Urinary bladder (tissue), 4 donors: Measurements from ENCODE around the gene PITPNC1. TPM values are rescaled to one million over a fixed set of nuclear protein-coding genes. Genes with fewer than 3 reads are reported as not detected.

Experiments used
- DNase-seq: peaks from one replicate; pipeline ENCODE4 v3.0.0-alpha.2; 2015; ENCODE audit errors: extremely low spot score
- H3K27ac ChIP-seq: one replicate; pipeline ENCODE4 v1.5.1; 2013; ENCODE audit warnings: low read depth, mild to moderate bottlenecking, moderate library complexity
- H3K36me3 ChIP-seq: one replicate; pipeline ENCODE4 v1.6.1; 2013; ENCODE audit warnings: mild to moderate bottlenecking, moderate library complexity; ENCODE audit not compliant: insufficient read depth
- H3K4me1 ChIP-seq: one replicate; pipeline ENCODE4 v1.6.1; 2013; ENCODE audit warnings: mild to moderate bottlenecking, moderate library complexity; ENCODE audit not compliant: insufficient read depth
- H3K4me3 ChIP-seq: one replicate; pipeline ENCODE4 v1.5.1; 2013; ENCODE audit warnings: low read depth, low read length
- WGBS: extraction: QIAGEN DNeasy Blood & Tissue Kit; methylation state at CpG from one replicate; pipeline ENCODE4 v1.1.7; 2013; 5-methylcytosine and 5-hydroxymethylcytosine counted together
- polyA plus RNA-seq: library from polyadenylated mRNA; stranded (reverse); fragments of 200-250 nt; gene quantifications from one replicate; pipeline ENCODE4 v1.2.3, GENCODE V29; 2013
- total RNA-seq: library from RNA; depleted of rRNA; stranded (reverse); fragments of >200 nt; gene quantifications from one replicate; pipeline ENCODE4 v1.2.3, GENCODE V29; 2014
- donor health status: healthy with polysubstance abuse.
- donor health status: healthy.

The PITPNC1 gene
- total and polyA plus RNA-seq, 2 donors, result 9.3 to 13.4 TPM

DNA sequence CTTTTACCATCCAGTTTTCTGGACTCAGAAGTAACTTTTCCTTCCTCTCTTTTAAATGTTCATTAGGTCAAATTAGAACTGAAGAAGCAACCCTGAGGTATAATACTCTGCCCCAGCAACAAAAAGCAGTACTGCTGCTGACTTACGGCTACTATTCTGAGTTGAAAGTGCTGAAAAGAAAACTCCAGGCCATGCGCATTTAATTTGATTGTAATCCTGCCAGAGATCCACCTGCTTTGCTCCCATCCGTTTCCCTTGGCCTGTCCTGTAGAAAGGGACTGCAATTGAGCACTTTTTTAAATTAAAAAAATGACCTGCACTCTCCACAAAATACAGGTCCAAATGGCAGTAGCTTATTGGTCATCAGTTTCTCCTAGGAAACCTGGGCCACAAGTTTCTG lies 61.6 kb downstream of the PITPNC1 start:
- H3K4me1 ChIP-seq, result no peaks in the 10 kb centered on the region
- 84% methylated on average over 3 of the region's 3 CpGs for WGBS
- H3K4me3 ChIP-seq, result no peak overlapping the region
- H3K27ac ChIP-seq, result no peak overlapping the region
- no peaks in the 10 kb centered on the region for H3K36me3 ChIP-seq
- DNase-seq, result no peak

DNA sequence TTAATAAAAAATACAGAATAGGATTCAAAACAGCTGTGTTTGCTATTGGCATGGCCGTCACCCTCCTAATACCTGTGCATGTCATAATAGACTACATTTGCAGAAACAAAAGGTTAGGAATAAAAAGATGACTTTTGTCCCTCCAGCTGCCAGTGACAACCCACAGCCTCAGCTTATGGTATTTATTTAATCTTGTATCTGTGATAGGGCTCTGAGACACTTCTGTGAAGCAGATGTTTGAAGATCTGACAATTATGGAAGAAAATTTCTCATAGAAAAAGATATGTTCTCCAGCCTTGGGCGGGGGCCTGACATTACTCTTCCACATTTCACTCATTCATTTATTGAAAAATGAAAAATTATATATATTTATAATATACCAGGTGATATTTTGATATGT lies 62.2 kb downstream of the PITPNC1 start:
- Histone ChIP-seq H3K27ac (no peak overlapping the region), H3K36me3 (no peaks in the 10 kb centered on the region), H3K4me1 (no peaks in the 10 kb centered on the region), H3K4me3 (no peak overlapping the region)
- WGBS, result 96% methylated on average over 2 of the region's 2 CpGs
- no peak for DNase-seq

DNA sequence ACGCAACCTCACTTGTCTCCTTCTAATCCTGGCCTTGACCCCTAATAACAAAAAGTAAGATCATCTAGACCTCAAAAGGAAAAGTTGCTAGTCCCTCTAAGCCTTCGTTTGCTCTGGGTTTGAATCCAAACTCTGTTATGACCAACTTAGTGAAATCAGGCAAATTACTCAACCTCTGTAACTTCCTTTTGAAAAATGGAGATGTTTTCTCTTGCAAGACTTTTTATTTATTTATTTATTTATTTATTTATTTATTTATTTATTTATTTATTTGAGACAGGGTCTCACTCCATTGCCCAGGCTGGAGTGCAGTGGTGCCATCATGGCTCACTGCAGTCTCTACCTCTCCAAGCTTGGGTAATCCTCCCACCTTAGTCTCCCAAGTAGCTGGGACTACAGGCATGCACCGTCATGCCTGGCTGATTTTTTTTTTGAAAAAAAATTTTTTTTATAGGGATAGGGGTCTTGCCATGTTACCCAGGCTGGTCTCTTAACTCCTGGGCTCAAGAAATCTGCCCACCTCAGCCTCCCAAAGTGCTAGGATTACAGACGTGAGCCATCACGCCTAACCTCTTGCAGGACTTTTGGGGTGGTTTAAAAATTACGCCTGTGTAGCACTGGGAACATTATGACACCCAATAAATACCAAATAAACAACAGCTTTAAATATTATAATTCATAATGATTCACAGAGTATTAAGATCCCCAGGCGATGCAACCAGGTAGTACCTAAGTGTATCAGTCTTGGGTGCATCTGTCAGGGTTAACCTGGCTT lies 63.4 kb downstream of the PITPNC1 start:
- H3K4me1 ChIP-seq, result no peaks in the 10 kb centered on the region
- 73% methylated on average over 7 of the region's 7 CpGs for WGBS
- H3K36me3 ChIP-seq, result no peaks in the 10 kb centered on the region
- no peak overlapping the region for H3K27ac ChIP-seq
- no peak for DNase-seq
- H3K4me3 ChIP-seq, result no peak overlapping the region

DNA sequence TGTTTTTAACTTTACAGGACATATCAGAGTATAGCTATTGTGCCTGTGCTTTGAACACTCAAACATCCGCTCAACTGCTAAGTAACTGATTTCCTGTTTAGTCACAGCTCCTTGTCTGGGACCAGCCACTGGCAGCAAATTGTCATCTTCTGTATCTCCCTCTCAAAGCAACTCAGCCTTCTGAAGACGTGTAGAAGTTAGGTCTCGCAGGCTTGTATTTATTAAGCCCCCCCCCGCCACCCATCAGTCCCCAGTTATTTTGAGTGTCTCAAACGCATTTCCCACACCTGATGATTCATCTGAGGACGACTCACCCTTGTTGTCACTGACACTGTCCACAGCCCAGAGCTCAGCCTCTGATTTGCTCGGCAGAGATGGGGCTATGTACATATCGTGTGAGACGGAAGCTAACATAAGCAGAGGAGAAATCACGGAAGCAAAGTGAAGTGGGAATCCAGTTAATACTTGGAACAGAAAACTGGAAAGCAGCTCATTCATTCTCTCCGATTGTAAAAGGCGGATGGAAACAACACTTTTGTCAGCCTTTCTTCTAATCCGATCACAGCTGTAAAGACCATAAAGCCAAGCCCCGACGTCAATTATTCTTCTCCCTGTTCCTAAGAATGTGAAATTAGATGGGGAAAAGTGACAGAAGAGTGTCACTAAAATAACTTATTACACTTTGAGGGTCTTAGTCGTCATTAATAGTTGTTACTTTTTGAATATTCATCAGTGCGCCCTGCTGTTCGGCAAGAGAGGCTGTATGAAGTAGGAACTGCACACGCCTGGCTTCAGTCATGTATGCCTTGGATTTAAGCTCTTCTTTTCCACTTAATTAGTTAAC lies 64.2 kb downstream of the PITPNC1 start:
- Histone ChIP-seq H3K36me3 (no peaks in the 10 kb centered on the region), H3K4me1 (no peaks in the 10 kb centered on the region), H3K27ac (no peak overlapping the region), H3K4me3 (peak overlapping the region; percentile 13)
- WGBS, result 45% methylated on average over 19 of the region's 19 CpGs
- no peak for DNase-seq

DNA sequence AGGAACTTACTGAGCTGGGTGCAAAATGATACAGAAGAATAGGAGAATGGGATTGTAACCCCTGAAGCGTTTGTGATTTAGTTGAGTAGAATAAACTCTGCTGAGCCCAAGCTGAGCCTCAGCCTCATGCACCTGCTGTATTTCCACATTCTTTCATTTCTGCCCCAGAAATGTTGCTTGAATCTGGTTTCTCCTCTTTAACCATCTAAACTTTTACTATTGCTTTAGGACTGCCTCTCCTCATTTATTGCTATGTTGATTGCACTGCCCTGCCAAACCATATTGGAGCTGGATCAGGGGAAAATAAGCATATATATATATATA lies 64.8 kb downstream of the PITPNC1 start:
- DNase-seq, result no peak
- no peak overlapping the region for H3K4me3 ChIP-seq
- WGBS, result 80% methylated on average over 1 of the region's 1 CpG
- no peaks in the 10 kb centered on the region for H3K36me3 ChIP-seq
- no peaks in the 10 kb centered on the region for H3K4me1 ChIP-seq
- H3K27ac ChIP-seq, result no peak overlapping the region

DNA sequence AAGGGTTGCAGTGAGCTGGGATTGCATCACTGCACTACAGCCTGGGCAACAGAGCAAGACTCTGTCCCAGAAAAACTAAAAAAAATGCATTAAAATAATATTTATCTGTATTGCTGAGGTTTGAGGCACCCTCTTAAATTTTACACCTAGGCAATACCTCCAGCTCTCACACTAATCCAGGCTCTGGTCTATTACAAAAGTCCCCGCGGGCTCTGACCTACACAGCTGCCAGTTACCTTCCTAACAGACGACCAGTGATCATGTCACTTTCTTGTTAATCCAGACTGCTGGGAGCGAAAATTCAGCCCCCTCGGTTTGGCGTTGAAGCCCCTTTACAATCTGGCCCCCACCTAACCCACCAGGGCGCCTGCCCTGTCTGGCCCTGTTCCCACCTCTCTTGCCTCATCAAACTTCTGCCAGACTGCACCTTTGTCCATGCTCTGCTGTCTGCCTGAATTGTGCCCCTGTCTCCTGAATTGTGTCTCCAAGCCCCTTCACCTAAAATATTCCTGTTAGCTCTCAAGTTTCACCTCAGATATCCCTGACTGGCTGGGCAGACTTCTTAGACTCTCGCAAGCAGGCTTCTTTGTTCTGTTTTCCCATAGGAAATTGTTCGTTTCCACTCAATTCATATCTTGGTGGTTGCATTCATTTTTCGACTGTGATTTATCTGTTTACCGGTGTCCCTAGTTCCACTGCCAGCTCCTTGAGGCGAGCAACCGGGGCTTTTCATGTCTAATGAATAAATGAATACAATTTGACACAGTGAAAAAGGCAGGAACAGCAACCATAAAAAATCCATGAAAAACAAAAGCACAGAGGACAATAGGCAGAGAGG lies 65.9 kb downstream of the PITPNC1 start:
- no peak overlapping the region for H3K4me3 ChIP-seq
- 55% methylated on average over 13 of the region's 13 CpGs for WGBS
- H3K36me3 ChIP-seq, result no peaks in the 10 kb centered on the region
- no peaks in the 10 kb centered on the region for H3K4me1 ChIP-seq
- no peak overlapping the region for H3K27ac ChIP-seq
- no peak for DNase-seq

DNA sequence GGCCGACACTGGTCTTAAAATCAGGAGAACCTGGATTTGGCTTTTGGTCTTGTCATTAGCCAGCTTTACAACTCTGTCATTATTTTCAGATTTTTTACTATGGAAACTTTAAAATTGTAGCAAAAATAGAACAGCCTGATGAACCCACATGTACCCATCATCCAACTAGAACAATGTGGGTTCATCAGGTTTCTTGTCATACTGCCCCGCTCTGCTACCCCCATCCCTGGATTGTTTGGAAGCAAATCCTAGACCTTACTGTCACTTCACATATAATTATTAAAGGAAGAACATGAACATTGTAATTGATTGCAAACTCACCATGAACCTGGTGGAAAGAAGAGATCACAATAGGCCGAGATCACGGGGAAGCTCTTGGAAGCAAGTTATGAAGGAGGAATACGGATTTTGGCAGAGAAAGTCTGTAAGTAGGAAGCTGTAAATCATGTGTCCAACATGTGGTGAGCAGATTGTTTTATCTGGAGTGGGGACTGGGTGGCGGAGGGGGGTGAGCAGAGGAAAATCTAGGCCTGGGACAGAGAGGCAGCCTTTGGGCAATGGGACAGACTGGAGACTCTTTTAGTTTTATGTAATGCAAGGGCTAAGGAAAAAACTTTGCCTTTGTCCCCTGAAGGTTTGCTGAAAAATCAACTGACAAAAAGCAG lies 67.0 kb downstream of the PITPNC1 start:
- peak; percentile 43 for DNase-seq
- 59% methylated on average over 6 of the region's 6 CpGs for WGBS
- H3K27ac ChIP-seq, result no peak overlapping the region
- H3K36me3 ChIP-seq, result no peaks in the 10 kb centered on the region
- H3K4me1 ChIP-seq, result no peaks in the 10 kb centered on the region
- H3K4me3 ChIP-seq, result no peak overlapping the region

DNA sequence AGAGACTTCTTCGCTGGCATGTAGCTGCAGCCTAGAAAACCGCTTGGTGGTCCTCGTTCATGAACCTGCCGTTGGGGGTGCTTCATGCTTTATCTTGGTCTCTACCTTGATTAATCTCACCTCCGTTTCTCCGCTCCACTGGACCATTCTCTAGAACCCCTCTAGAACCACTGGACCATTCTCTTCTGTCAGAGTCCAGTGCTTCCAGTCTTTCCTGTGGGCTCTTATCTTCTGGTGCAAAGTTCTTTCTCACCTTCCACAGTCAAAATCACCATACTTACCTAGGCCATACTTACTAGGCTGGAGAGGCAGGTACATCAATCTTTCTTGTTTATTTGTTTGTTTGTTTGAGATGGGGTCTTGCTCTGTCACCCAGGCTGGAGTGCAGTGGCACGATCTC lies 71.4 kb downstream of the PITPNC1 start:
- WGBS, result 98% methylated on average over 7 of the region's 7 CpGs
- Histone ChIP-seq H3K27ac (no peak overlapping the region), H3K36me3 (no peaks in the 10 kb centered on the region), H3K4me3 (no peak overlapping the region), H3K4me1 (no peaks in the 10 kb centered on the region)
- no peak for DNase-seq

DNA sequence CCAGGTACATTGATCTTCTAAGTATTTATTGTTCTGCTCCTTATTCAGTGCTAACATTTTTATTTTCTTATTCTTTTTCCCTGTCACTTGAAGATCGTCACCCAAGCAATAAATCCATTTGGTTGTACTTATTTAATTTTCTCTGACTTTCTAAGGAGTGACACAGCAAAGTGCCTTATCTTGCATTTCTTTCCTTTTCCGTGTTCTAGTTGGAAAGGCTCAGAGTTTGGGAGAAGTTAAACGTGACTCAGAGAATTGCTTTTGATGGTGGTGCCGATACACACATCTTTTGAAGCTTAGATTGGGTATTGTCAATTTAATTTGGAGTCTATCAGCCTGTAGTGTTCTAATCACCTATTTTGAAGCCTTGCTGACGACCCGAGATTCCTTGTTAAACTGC lies 72.0 kb downstream of the PITPNC1 start:
- no peak for DNase-seq
- H3K27ac ChIP-seq, result no peak overlapping the region
- WGBS, result 68% methylated on average over 6 of the region's 6 CpGs
- H3K4me3 ChIP-seq, result no peak overlapping the region
- no peaks in the 10 kb centered on the region for H3K4me1 ChIP-seq
- H3K36me3 ChIP-seq, result no peaks in the 10 kb centered on the region

DNA sequence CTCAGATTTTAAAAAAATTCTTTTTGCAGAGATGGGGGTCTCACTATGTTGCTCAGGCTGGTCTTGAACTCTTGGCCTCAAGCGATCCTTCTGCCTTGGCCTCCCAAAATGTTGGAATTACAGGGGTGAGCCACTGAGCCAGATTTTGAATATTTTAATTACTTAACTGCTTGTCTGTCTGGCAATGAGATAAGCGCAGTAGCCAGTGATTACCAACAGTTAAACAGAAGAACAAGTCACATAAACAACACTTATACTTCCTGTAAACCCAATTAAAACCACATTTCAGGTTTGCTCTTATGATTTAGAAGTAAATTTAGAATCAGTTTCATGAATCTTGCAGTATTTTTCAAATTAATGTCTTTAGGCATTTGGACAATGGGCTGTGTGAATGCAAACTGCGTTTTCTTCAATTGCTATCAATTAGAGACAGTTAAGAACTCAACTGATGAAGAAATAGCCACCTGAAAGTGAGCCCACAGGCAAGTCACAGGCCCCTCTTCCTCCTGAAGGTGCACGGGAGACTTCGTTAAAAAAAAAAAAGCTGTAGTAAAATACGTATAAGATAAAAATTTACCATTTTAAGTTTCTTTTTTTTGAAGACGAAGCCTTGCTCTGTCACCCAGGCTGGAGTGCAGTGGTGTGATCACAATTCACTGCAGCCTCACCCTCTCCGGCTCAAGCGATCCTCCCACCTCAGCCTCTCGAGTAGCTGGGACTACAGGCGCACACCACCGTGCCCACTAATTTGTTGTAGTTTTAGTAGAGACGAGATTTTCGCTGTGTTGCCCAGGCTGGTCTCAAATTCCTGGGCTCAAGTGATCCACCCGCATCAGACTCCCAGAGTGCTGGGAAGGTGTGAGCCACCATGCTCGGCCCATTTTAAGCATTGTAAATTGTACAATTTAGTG lies 73.0 kb downstream of the PITPNC1 start:
- no peak for DNase-seq
- Histone ChIP-seq H3K4me1 (no peaks in the 10 kb centered on the region), H3K27ac (peak overlapping the region; percentile 5), H3K36me3 (no peaks in the 10 kb centered on the region), H3K4me3 (no peak overlapping the region)
- 92% methylated on average over 16 of the region's 16 CpGs for WGBS

DNA sequence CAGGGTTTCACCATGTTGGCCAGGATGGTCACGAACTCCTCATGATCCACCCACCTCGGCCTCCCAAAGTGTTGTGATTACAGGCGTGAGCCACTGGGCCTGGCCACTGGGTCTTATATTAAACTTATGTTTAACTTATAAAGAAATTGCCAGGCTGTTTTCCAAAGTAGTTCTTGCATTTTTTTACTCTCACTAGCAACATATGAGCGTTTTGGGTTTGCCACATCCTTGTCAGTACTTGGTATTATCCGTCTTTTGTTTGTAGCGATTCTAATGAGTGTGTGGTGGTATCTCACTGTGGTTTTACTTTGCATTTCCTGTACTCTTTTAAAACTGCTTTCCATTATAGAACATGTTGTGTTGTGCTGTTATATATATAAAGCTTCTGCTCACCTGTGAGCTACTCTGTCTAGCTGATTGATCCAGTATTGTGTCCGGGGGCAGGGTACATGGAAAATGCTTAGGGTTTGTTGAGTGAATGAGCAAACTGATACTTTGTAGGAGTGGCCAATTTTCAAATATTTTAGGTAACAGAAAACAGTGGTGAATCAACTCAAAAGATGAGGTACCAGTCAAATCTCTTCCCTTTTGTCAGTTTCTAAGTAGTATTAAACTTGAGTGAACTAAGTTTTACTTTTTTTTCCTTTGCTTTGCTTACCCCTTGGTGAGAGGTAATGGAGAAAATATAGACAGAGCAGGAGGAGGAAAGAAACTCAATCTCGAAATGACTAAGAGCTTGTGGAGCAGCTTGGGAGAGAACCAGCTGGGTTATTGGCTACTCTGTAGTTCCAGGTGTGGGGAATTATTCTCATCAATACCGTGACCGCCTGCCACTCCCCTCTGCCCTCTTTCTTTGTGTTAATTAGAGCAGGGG lies 75.8 kb downstream of the PITPNC1 start:
- H3K27ac ChIP-seq, result no peak overlapping the region
- 88% methylated on average over 10 of the region's 10 CpGs for WGBS
- H3K4me3 ChIP-seq, result no peak overlapping the region
- H3K4me1 ChIP-seq, result no peaks in the 10 kb centered on the region
- no peaks in the 10 kb centered on the region for H3K36me3 ChIP-seq
- no peak for DNase-seq

DNA sequence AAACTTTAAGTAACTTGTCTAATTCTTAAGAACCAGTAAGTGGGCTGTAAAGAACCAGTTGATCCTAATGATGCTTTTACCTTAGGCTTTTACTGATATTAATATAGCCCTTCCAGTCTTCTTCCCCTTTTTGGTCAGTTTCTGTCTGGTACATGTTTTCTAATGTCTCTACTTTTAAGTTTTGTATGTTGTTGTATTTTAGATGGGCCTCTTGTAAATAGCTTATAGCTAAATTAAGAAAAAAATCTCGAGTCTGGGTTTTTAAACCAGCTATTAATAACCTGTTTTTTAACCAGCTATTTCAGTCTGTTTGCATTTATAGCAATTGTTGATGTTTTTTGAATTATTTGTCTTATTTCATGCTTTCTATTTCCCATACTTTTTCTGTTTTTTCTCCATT lies 79.0 kb downstream of the PITPNC1 start:
- Histone ChIP-seq H3K36me3 (no peaks in the 10 kb centered on the region), H3K27ac (no peak overlapping the region), H3K4me3 (no peak overlapping the region), H3K4me1 (no peaks in the 10 kb centered on the region)
- no peak for DNase-seq
- 69% methylated on average over 1 of the region's 1 CpG for WGBS
